GM20000 (cell line): Measurements from ENCODE around the gene PRDM16.

Experiments
- DNase-seq: peaks from one replicate; pipeline ENCODE4 v3.0.0; 2012; ENCODE audit warnings: low spot score
- CTCF ChIP-seq: IDR thresholded peaks from 2 replicates; pipeline ENCODE4 v1.5.1; 2012; ENCODE audit warnings: mild to moderate bottlenecking, control low read depth; ENCODE audit errors: extremely low read depth, missing control alignments

The PRDM16 gene

GRCh38 chr1:3022976-3023375, 46.0 kb upstream of the PRDM16 start:
- no peak for TF ChIP-seq CTCF

GRCh38 chr1:3024019-3024418, 45.0 kb upstream of the PRDM16 start:
- DNase-seq: no peak
- TF ChIP-seq CTCF: no peak

More at GRCh38 chr1:3022976-3023375, 46.0 kb upstream of the PRDM16 start:
- DNase-seq: no peak

GRCh38 chr1:3024588-3024987, 44.4 kb upstream of the PRDM16 start:
- TF ChIP-seq CTCF: no peak
- DNase-seq: no peak

GRCh38 chr1:3026124-3026523, 42.9 kb upstream of the PRDM16 start:
- TF ChIP-seq CTCF: no peak
- DNase-seq: no peak

- no peak for DNase-seq
- TF ChIP-seq CTCF: no peak
Observed at GRCh38 chr1:3026581-3027391, 42.2 kb upstream of the PRDM16 start.

GRCh38 chr1:3027611-3028371, 41.2 kb upstream of the PRDM16 start:
- DNase-seq: no peak
- TF ChIP-seq CTCF: no peak

- no peak for TF ChIP-seq CTCF
- DNase-seq: no peak
Observed at GRCh38 chr1:3028531-3029282, 40.3 kb upstream of the PRDM16 start.
